ENCODE data around the gene ATP1A4.

- TF ChIP-seq CTCF (IDR thresholded peaks at IDR 0.05): no peak
- TF ChIP-seq EP300 (IDR thresholded peaks at IDR 0.05): no peak
- TF ChIP-seq POLR2A (IDR thresholded peaks at IDR 0.05): no peak
- no peak for TF ChIP-seq POLR2AphosphoS5 (IDR thresholded peaks at IDR 0.05)
Measured at GRCh38 chr1:160154790-160155189, 3.4 kb downstream of the ATP1A4 start.

All from stomach (tissue), 4 donors.